Activated CD4-positive, alpha-beta T cell treated with anti-CD3 and anti-CD28 coated beads, Interleukin-2, Interleukin-6, amounts not matched to agents 100 ng/mL and 50 ng/mL, durations not matched to agents 16 hours and 8 hours (primary cell): ENCODE measurements around the gene SNX33.
A peak's percentile ranks its signal among the peaks of the same experiment; 100 is the strongest.
"Not testable (repeated sequence)": the region's sequence is repeated elsewhere in the genome, so short reads cannot be mapped to it uniquely, and the experiment has no call there.

Experiments
- DNase-seq: peaks from one replicate; pipeline ENCODE4 v3.0.0-alpha.2; 2020

Gene SNX33

GRCh38 chr15:75662823-75663519 lies 15.3 kb downstream of the SNX33 start:
- no peak for DNase-seq

- no peak for DNase-seq
Measured at GRCh38 chr15:75663931-75664421, 16.3 kb downstream of the SNX33 start.

GRCh38 chr15:75666823-75667501 lies 19.2 kb downstream of the SNX33 start:
- no peak for DNase-seq

- DNase-seq: peak; percentile 21
Measured at GRCh38 chr15:75669191-75669878, 21.6 kb downstream of the SNX33 start.

GRCh38 chr15:75669879-75670212 lies 22.1 kb downstream of the SNX33 start:
- no peak for DNase-seq

- DNase-seq: no peak
Measured at GRCh38 chr15:75671730-75672602, 24.3 kb downstream of the SNX33 start.

- DNase-seq: no peak
Measured at GRCh38 chr15:75672646-75673425, 25.1 kb downstream of the SNX33 start.

GRCh38 chr15:75673426-75674235 lies 25.9 kb downstream of the SNX33 start:
- no peak for DNase-seq

- no peak for DNase-seq
Measured at GRCh38 chr15:75674366-75674765, 26.7 kb downstream of the SNX33 start.

GRCh38 chr15:75675579-75676404 lies 28.1 kb downstream of the SNX33 start:
- DNase-seq: no peak

GRCh38 chr15:75676688-75677464 lies 29.2 kb downstream of the SNX33 start:
- no peak for DNase-seq

- no peak for DNase-seq
Measured at GRCh38 chr15:75677465-75678323, 30.0 kb downstream of the SNX33 start.

GRCh38 chr15:75678324-75678690 lies 30.6 kb downstream of the SNX33 start:
- not testable (repeated sequence) for DNase-seq

- DNase-seq: no peak
Measured at GRCh38 chr15:75680007-75680789, 32.5 kb downstream of the SNX33 start.

- no peak for DNase-seq
Measured at GRCh38 chr15:75682181-75683135, 34.7 kb downstream of the SNX33 start.

- DNase-seq: peak; percentile 76
Measured at GRCh38 chr15:75683646-75684312, 36.1 kb downstream of the SNX33 start.
